Effector memory CD4-positive, alpha-beta T cell (primary cell): ENCODE results near the gene TEX29.

Experiments used
- DNase-seq, 3 donors: peaks; one replicate each; pipeline ENCODE4 v3.0.0-alpha.2; 2020
- H3K27ac ChIP-seq: 2 replicates; pipeline ENCODE4 v1.7.0; 2013; ENCODE audit warnings: mild to moderate bottlenecking, low read length, moderate library complexity; ENCODE audit not compliant: insufficient read depth, poor library complexity, severe bottlenecking
- H3K27me3 ChIP-seq: replicated peaks from 2 replicates; pipeline ENCODE4 v1.7.0; 2013; ENCODE audit warnings: mild to moderate bottlenecking, low read length; ENCODE audit not compliant: insufficient read depth, control insufficient read depth, poor library complexity, severe bottlenecking
- H3K36me3 ChIP-seq: 2 replicates; pipeline ENCODE4 v1.7.0; 2013; ENCODE audit warnings: mild to moderate bottlenecking, low read length, moderate library complexity; ENCODE audit not compliant: control insufficient read depth, insufficient read depth
- H3K4me1 ChIP-seq: 2 replicates; pipeline ENCODE4 v1.7.0; 2013; ENCODE audit warnings: low read length, mild to moderate bottlenecking; ENCODE audit not compliant: control insufficient read depth, insufficient read depth, poor library complexity, severe bottlenecking
- H3K4me3 ChIP-seq: 2 replicates; pipeline ENCODE4 v1.7.0; 2013; ENCODE audit warnings: low read length, low read depth, mild to moderate bottlenecking; ENCODE audit not compliant: insufficient read depth, poor library complexity, severe bottlenecking
- H3K9me3 ChIP-seq: 2 replicates; pipeline ENCODE4 v1.7.0; 2013; ENCODE audit warnings: mild to moderate bottlenecking, low read length, moderate library complexity; ENCODE audit not compliant: control insufficient read depth

Gene TEX29

DNA sequence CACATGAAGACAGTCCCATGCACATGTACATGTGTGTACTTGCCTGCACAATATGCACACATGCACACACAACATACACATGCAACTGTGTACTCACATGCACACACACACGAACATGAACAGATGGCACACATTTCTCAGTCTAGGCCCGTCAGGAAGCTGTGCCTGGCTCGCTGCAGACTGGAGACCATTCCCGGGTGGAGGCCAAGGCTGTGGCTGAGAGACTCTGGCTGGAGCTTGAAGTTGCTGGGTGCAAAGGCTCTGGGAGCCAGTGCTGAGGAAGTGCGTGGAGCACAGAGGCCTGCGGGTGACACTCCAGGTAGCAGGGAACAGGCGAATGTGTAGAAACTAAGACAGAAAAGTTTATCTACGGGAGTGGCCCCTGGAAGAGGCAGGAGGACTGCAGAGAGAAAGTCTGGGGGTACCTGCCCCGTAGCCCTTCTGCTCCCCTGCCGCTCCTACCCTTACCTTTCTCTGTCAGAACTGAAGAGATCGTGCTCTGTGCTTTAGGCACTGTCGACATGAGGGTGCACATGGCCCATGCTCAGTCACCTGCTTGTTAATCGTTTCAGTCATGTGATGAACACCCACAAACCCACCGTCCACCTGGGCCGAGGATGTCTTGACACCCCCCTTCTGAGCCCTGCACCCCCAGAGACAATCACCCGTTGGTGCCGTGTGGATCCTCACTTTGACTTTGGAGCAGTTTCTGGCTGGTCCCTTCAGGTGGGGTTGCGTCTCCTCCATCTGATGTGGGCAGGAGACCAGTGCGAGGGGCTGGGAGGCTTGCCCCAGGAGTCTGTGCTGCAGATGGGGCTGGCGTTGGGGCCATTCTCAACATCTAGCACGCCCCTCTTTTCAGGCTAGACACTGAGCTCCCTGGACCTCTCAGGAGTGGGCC is 69.4 kb downstream of the TEX29 start:
- DNase-seq = no peak
- H3K4me3 ChIP-seq = no peak overlapping the region
- H3K4me1 ChIP-seq = no peaks in the 10 kb centered on the region
- H3K27ac ChIP-seq = no peak overlapping the region
- no peaks in the 10 kb centered on the region for H3K9me3 ChIP-seq
- no peaks in the 10 kb centered on the region for H3K36me3 ChIP-seq
- H3K27me3 ChIP-seq = peaks cover 5% of the 10 kb centered on the region

DNA sequence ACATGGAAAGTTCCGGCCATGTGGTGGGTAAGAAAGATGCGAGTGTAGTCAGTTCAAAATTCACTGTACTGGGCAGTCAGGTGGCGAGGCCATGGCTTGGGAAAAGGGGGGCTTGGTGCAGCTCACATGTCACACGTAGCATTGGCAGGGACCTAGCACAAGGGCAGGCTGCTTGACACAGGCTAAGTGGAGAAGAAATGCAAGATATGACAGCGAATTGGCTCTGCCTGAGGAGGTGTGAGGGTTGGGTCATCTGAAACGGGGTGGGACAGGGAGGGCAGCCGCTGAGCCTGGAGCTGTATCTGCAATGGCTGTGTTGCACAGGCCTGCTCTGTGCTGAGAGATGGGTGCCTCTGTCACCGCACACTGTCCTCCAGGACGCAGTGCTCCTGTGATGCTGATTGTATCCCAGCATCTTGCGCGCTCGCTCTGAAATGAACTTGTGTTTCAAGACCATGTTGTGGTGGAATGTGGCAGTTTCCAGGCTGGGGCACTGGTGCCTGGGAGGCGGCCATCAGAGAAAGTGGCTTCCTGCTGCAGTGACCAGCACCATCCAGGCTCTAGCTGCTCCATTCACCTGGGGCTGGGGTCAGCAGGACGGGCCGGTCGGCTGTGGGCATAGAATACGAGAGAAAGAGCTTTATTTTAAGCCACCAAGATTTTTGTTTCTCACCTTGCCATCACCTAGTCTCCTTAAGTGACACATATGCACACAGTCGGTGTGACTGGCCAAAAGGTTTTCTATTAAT is 70.3 kb downstream of the TEX29 start:
- no peaks in the 10 kb centered on the region for H3K4me1 ChIP-seq
- H3K4me3 ChIP-seq = no peak overlapping the region
- no peaks in the 10 kb centered on the region for H3K36me3 ChIP-seq
- no peak overlapping the region for H3K27ac ChIP-seq
- H3K27me3 ChIP-seq = peaks cover 5% of the 10 kb centered on the region
- DNase-seq = no peak
- H3K9me3 ChIP-seq = no peaks in the 10 kb centered on the region

DNA sequence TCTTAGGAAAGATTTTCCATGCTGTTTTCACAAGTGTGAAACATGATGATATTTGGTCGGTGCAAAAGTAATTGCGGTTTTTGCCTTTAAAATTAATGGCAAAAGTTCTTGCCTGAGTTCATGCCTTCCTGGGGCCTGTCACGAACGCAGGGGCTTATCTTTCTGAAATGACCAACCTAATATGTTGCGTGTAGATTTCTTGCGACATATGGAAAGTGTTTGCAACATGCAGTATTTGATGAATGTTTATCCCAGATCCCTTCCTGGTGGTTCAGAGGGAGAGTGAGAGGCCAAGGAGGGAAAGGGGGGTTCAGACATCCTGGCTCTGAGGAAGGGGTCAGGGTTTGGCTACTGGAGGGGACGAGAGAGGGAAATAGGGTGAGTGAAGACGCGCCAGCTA is 72.0 kb downstream of the TEX29 start:
- H3K27ac ChIP-seq = no peak overlapping the region
- H3K9me3 ChIP-seq = no peaks in the 10 kb centered on the region
- no peak for DNase-seq
- H3K36me3 ChIP-seq = no peaks in the 10 kb centered on the region
- no peaks in the 10 kb centered on the region for H3K4me1 ChIP-seq
- peaks cover 5% of the 10 kb centered on the region for H3K27me3 ChIP-seq
- no peak overlapping the region for H3K4me3 ChIP-seq

DNA sequence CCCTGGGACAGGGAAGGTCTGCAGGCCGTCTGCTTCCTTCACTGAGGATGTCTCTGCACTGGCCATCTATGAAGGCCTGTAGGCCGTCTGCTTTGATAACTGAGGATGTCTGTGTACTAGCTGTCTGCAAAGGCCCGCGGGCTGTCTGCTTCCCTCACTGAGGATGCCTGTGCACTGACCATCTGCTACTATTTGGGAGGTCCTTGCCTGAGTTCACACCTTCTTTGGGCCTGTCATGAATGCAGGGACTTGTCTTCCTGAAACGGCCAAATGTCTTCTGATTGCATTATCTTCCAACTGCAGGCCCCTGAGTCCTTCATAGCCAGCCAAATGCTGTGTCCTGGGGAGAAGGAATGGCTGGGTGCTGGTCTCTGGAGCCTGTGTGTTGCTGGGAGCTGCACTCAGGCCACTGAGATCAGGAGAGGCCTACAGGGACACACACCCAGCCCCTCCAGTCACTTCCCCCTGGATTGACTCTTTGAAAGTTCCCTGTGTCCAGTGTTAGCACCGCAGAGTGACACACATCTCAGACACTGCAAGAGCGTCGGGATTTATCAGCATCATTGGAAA is 72.9 kb downstream of the TEX29 start:
- Histone ChIP-seq H3K27me3 (no peaks in the 10 kb centered on the region), H3K4me1 (no peaks in the 10 kb centered on the region), H3K9me3 (no peaks in the 10 kb centered on the region), H3K36me3 (no peaks in the 10 kb centered on the region), H3K27ac (no peak overlapping the region), H3K4me3 (no peak overlapping the region)
- no peak for DNase-seq
